H1 (cell line): ENCODE data around the gene INSIG1. TPM values are rescaled to one million over a fixed set of nuclear protein-coding genes. Genes with fewer than 3 reads are reported as not detected.

Experiments used
- CTCF ChIA-PET: fragments of 300-600 bp; sonication (Branson Sonifier 250); formaldehyde crosslinking; loops from one replicate; lab custom pipeline; 2021; ENCODE audit not compliant: partially characterized antibody; lab: Charles Lee
- POLR2A ChIA-PET: fragments of 300-600 bp; sonication (Branson Sonifier 250); formaldehyde crosslinking; loops from one replicate; lab custom pipeline; 2021; ENCODE audit warnings: inconsistent platforms; ENCODE audit not compliant: partially characterized antibody; lab: Charles Lee
- DNase-seq, 2 experiments: peaks; one replicate each; pipeline versions ENCODE4 v3.0.0 to v3.0.0-alpha.2; 2010 to 2022; ENCODE audit warnings: low spot score in 2 of 2, low read depth in 1 of 2, mixed read lengths in 1 of 2
- FAIRE-seq: peaks from 2 replicates; lab custom pipeline; 2011; peaks lifted over from hg19 to GRCh38; lab: Jason Lieb, UNC
- H2AFZ ChIP-seq: 2 replicates; pipeline ENCODE4 v1.8.1; 2012; ENCODE audit warnings: low read length, inconsistent platforms
- H2AK5ac ChIP-seq: 2 replicates; pipeline ENCODE4 v1.6.1; 2013; ENCODE audit warnings: low read depth, low read length
- H2BK120ac ChIP-seq: replicated peaks from 2 replicates; pipeline ENCODE3; 2013; ENCODE audit warnings: low read depth, low read length, inconsistent platforms
- H2BK12ac ChIP-seq: 2 replicates; pipeline ENCODE4 v1.6.1; 2013; ENCODE audit warnings: low read depth, low read length
- H2BK15ac ChIP-seq: 2 replicates; pipeline ENCODE4 v1.6.1; 2013; ENCODE audit warnings: low read length
- H2BK20ac ChIP-seq: 2 replicates; pipeline ENCODE4 v1.6.1; 2013; ENCODE audit warnings: low read length
- H2BK5ac ChIP-seq: 2 replicates; pipeline ENCODE4 v1.6.1; 2013; ENCODE audit warnings: low read depth, low read length
- H3K14ac ChIP-seq: 2 replicates; pipeline ENCODE4 v1.6.1; 2013; ENCODE audit warnings: inconsistent platforms; ENCODE audit not compliant: insufficient read length
- H3K18ac ChIP-seq: 2 replicates; pipeline ENCODE4 v1.6.1; 2013; ENCODE audit warnings: low read length; ENCODE audit errors: extremely low read depth
- H3K23ac ChIP-seq: 2 replicates; pipeline ENCODE4 v1.6.1; 2013; ENCODE audit warnings: inconsistent platforms; ENCODE audit not compliant: insufficient read length
- H3K23me2 ChIP-seq: 2 replicates; pipeline ENCODE4 v1.6.1; 2013; ENCODE audit warnings: low read depth, low read length
- H3K27ac ChIP-seq: 2 replicates; pipeline ENCODE4 v1.6.1; 2011; ENCODE audit warnings: low read depth, low read length, inconsistent platforms
- H3K27me3 ChIP-seq, 4 experiments: replicated peaks in 1 of 4; 1 replicate in 1 of 4; 2 replicates in 3 of 4; pipeline versions ENCODE4 v1.6.1 to v1.8.1; 2011 to 2013; ENCODE audit warnings: low read length in 3 of 4, mild to moderate bottlenecking in 3 of 4, inconsistent platforms in 2 of 4, mixed read lengths in 2 of 4, moderate library complexity in 1 of 4; ENCODE audit not compliant: control insufficient read depth in 3 of 4, insufficient read depth in 3 of 4; ENCODE audit errors: extremely low read depth in 1 of 4
- H3K36me3 ChIP-seq, 4 experiments: 2 replicates each; pipeline versions ENCODE4 v1.6.1 to v1.8.1; 2011 to 2013; ENCODE audit warnings: mild to moderate bottlenecking in 4 of 4, low read length in 3 of 4, moderate library complexity in 2 of 4, control low read depth in 1 of 4, inconsistent platforms in 1 of 4; ENCODE audit not compliant: insufficient read depth in 4 of 4, control insufficient read depth in 2 of 4
- H3K4ac ChIP-seq: replicated peaks from 2 replicates; pipeline ENCODE3; 2013; ENCODE audit warnings: low read length, low read depth, mixed read lengths, inconsistent platforms; ENCODE audit not compliant: insufficient read length
- H3K4me1 ChIP-seq, 4 experiments: replicated peaks in 1 of 4; 1 replicate in 1 of 4; 2 replicates in 3 of 4; pipeline versions ENCODE4 v1.6.1 to v1.8.1; 2011 to 2013; ENCODE audit warnings: low read length in 3 of 4, inconsistent platforms in 2 of 4, mixed read lengths in 1 of 4; ENCODE audit not compliant: insufficient read depth in 4 of 4, control insufficient read depth in 3 of 4
- H3K4me2 ChIP-seq, 2 experiments: 2 replicates each; pipeline versions ENCODE4 v1.6.1 to v1.8.1; 2011 to 2013; ENCODE audit warnings: low read depth in 2 of 2, low read length in 2 of 2, control low read depth in 1 of 2, inconsistent platforms in 1 of 2, mild to moderate bottlenecking in 1 of 2; ENCODE audit not compliant: insufficient read depth in 1 of 2
- H3K4me3 ChIP-seq, 4 experiments: fragments of 200-600, 300-600 bp in 1 of 4; sonication (generic), shearing (Covaris generic), sonication (Bioruptor Twin) in 1 of 4; 2 replicates each; pipeline versions ENCODE4 v1.5.1 to v1.8.1; 2011 to 2016; ENCODE audit warnings: low read length in 4 of 4, low read depth in 3 of 4, control low read depth in 2 of 4, inconsistent platforms in 2 of 4, mild to moderate bottlenecking in 2 of 4, mixed read lengths in 1 of 4, moderate library complexity in 1 of 4; ENCODE audit not compliant: insufficient read depth in 2 of 4; ENCODE audit errors: extremely low read depth in 1 of 4
- H3K56ac ChIP-seq: replicated peaks from 2 replicates; pipeline ENCODE3; 2013; ENCODE audit warnings: low read depth, mild to moderate bottlenecking, mixed read lengths, low read length, inconsistent platforms; ENCODE audit not compliant: insufficient read length
- H3K79me1 ChIP-seq: 2 replicates; pipeline ENCODE4 v1.6.1; 2013; ENCODE audit warnings: low read depth, low read length, control low read depth
- H3K79me2 ChIP-seq, 2 experiments: 2 replicates each; pipeline versions ENCODE4 v1.6.1 to v1.8.1; 2012 to 2013; ENCODE audit warnings: low read length in 2 of 2, mild to moderate bottlenecking in 2 of 2, inconsistent platforms in 1 of 2; ENCODE audit not compliant: insufficient read depth in 2 of 2, control insufficient read depth in 1 of 2
- H3K9ac ChIP-seq, 4 experiments: replicated peaks in 1 of 4; 1 replicate in 1 of 4; 2 replicates in 3 of 4; pipeline versions ENCODE4 v1.6.1 to v1.8.1; 2011 to 2013; ENCODE audit warnings: low read depth in 3 of 4, low read length in 3 of 4, control low read depth in 2 of 4, mild to moderate bottlenecking in 2 of 4, moderate library complexity in 2 of 4, inconsistent platforms in 1 of 4; ENCODE audit errors: extremely low read depth in 1 of 4
- H3K9me3 ChIP-seq, 2 experiments: 2 replicates each; pipeline versions ENCODE4 v1.6.1 to v1.8.1; 2012 to 2013; ENCODE audit warnings: mild to moderate bottlenecking in 2 of 2, moderate library complexity in 2 of 2, control low read depth in 1 of 2, inconsistent platforms in 1 of 2, low read depth in 1 of 2, low read length in 1 of 2, mixed read lengths in 1 of 2; ENCODE audit not compliant: insufficient read depth in 2 of 2
- H4K20me1 ChIP-seq, 2 experiments: replicated peaks in 1 of 2; 2 replicates each; pipeline versions ENCODE3 to v1.8.1; 2011 to 2013; ENCODE audit warnings: inconsistent platforms in 2 of 2, low read length in 2 of 2, mild to moderate bottlenecking in 1 of 2; ENCODE audit not compliant: insufficient read depth in 2 of 2, control insufficient read depth in 1 of 2
- H4K5ac ChIP-seq: 2 replicates; pipeline ENCODE4 v1.6.1; 2013; ENCODE audit warnings: low read length, low read depth, mixed read lengths, inconsistent platforms; ENCODE audit not compliant: insufficient read length
- H4K8ac ChIP-seq: 2 replicates; pipeline ENCODE4 v1.8.0; 2013; ENCODE audit warnings: mild to moderate bottlenecking, moderate library complexity, low read length, inconsistent platforms; ENCODE audit not compliant: insufficient read depth; ENCODE audit errors: extremely low read depth
- H4K91ac ChIP-seq: replicated peaks from 2 replicates; pipeline ENCODE3; 2013; ENCODE audit warnings: low read length, mixed read lengths, inconsistent platforms; ENCODE audit not compliant: insufficient read length
- CTCF ChIP-seq, 3 experiments: IDR thresholded peaks; 1 replicate in 2 of 3; 2 replicates in 1 of 3; pipeline versions ENCODE4 v1.5.1 to v1.6.1; 2011; ENCODE audit warnings: low read length in 3 of 3, mild to moderate bottlenecking in 3 of 3, inconsistent platforms in 2 of 3, low read depth in 1 of 3, moderate library complexity in 1 of 3; ENCODE audit not compliant: insufficient read depth in 1 of 3; ENCODE audit errors: control extremely low read depth in 1 of 3
- POU5F1 ChIP-seq: IDR thresholded peaks from 2 replicates; pipeline ENCODE4 v1.6.1; 2011; ENCODE audit warnings: low read depth, mild to moderate bottlenecking, low read length, moderate library complexity
- RBBP5 ChIP-seq: IDR thresholded peaks from 2 replicates; pipeline ENCODE4 v1.7.1; 2012; ENCODE audit warnings: low read depth, mild to moderate bottlenecking, inconsistent platforms, low read length, moderate library complexity, borderline replicate concordance
- SIN3A ChIP-seq, 2 experiments: IDR thresholded peaks in 1 of 2; conservative IDR thresholded peaks in 1 of 2; 2 replicates each; pipeline ENCODE4 v1.6.1; 2011 to 2012; ENCODE audit warnings: low read length in 2 of 2, improper control_type of control experiment in 1 of 2, low read depth in 1 of 2, mild to moderate bottlenecking in 1 of 2
- SIRT6 ChIP-seq: IDR thresholded peaks from one replicate; pipeline ENCODE4 v1.7.1; 2012; ENCODE audit warnings: low read length, inconsistent platforms
- SP1 ChIP-seq: IDR thresholded peaks from 2 replicates; pipeline ENCODE4 v1.6.1; 2011; ENCODE audit warnings: low read depth, low read length
- TCF12 ChIP-seq: IDR thresholded peaks from 2 replicates; pipeline ENCODE4 v1.6.1; 2011; ENCODE audit warnings: low read depth, mild to moderate bottlenecking, low read length
- WGBS, 2 experiments: shearing (Covaris generic) in 1 of 2; methylation state at CpG; one replicate each; pipeline versions ENCODE4 v1.1.6 to v1.1.7; 2013 to 2015; ENCODE audit warnings: low lambda C conversion rate in 2 of 2, mixed read lengths in 2 of 2, inconsistent platforms in 1 of 2, low coverage in 1 of 2, missing lambda C conversion rate in 1 of 2; ENCODE audit not compliant: insufficient replicate concordance in 2 of 2, insufficient coverage in 1 of 2, insufficient read length in 1 of 2; ENCODE audit errors: extremely low coverage in 1 of 2, missing lambda C conversion rate in 1 of 2; 5-methylcytosine and 5-hydroxymethylcytosine counted together
- polyA plus RNA-seq, 7 experiments: library from polyadenylated mRNA; depleted of rRNA in 3 of 7; stranded (reverse) in 5 of 7; unstranded in 2 of 7; fragments of >200 nt in 5 of 7; fragments of 200-250 nt in 2 of 7; gene quantifications; 1 replicate in 5 of 7; 2 replicates in 1 of 7; 4 replicates in 1 of 7; pipeline versions ENCODE4 v1.2.1 to v1.2.3, GENCODE V29; 2011 to 2013; ENCODE audit warnings: missing spikeins in 2 of 7, mixed read lengths in 2 of 7
- total RNA-seq: library from RNA; stranded (reverse); fragmentation: NEBNext Ultra II Directional; extraction: Animal tissue kit (Norgen Biotek cat#: 25700); gene quantifications from 2 replicates; pipeline ENCODE4 v1.2.1, GENCODE V29; 2021

INSIG1 gene
- total and polyA plus RNA-seq, 2 of the 8 experiments (the other 6 are each of a cell fraction or from before 2014, with no cell fraction given) = 40.0 to 58.4 TPM

DNA sequence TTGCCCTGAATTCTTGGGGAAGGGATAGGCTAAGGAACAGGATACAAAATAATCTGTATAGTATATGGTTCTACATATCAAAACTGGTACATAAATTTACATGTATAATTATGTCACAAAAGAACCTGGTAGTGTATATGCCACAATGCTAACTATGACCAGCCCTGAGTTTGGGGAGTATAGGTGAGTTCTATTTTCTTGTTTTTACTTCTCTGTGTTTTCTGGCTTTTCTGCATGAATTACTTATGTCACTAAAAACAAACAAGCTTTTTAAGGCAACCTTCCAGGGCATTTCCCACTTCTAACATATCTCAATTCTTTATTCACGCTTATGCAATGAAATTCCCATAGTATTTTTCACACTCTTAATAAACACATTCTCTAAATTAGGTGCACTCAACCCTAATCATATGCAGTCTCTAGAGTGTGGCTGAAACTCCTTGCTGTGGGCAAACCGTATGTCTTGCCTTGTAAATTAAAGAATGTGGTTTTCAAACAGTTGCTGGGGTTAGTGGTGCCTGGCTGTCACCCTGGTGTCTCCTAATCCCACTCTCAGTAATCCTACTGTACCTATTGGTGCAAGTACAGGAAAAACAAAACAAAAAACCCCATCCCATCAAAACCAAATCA lies 14.0 kb upstream of the INSIG1 start:
- H3K4me1 ChIP-seq = peaks cover 0 to 4% (median 0%) of the 10 kb centered on the region in 4 experiments; a peak in 1 of 7 replicates
- no peak overlapping the region for H4K91ac ChIP-seq
- no peak overlapping the region for H3K4me2 ChIP-seq
- 92 to 100% methylated on average over 1 to 2 of the region's 2 CpGs for WGBS, 2 experiments
- no peak overlapping the region for H3K23ac ChIP-seq
- no peak overlapping the region for H3K27ac ChIP-seq
- H2BK120ac ChIP-seq = no peak overlapping the region
- no peak overlapping the region for H2AFZ ChIP-seq
- POLR2A ChIA-PET = interaction anchor here (1.7 kb wide), 1 partner anchor 13 kb away, joined by 7 read pairs; no protein-coding TSS in a partner anchor
- H2AK5ac ChIP-seq = no peak overlapping the region
- H3K79me2 ChIP-seq = no peaks in the 10 kb centered on the region
- no peaks in the 10 kb centered on the region for H3K27me3 ChIP-seq
- no peak overlapping the region for H4K5ac ChIP-seq
- H3K56ac ChIP-seq = no peak overlapping the region
- no peak overlapping the region for H2BK5ac ChIP-seq
- no peaks in the 10 kb centered on the region for H4K20me1 ChIP-seq
- H2BK15ac ChIP-seq = no peak overlapping the region
- H3K9me3 ChIP-seq = no peaks in the 10 kb centered on the region
- DNase-seq (no peak), FAIRE-seq (no peak)
- no peak overlapping the region for H3K9ac ChIP-seq
- no peaks in the 10 kb centered on the region for H3K23me2 ChIP-seq
- H2BK20ac ChIP-seq = no peak overlapping the region
- H3K18ac ChIP-seq = no peak overlapping the region
- no peak overlapping the region for H3K4ac ChIP-seq
- TF ChIP-seq SIN3A (conservative IDR thresholded peaks at IDR 0.05 in 1 of 2, IDR thresholded peaks at IDR 0.05 in 1 of 2; ENCODE audit: low read depth in 1 of 2, low read length in 2 of 2) (no peak), SIRT6 (no peak), TCF12 (no peak), SP1 (no peak), POU5F1 (no peak), CTCF (IDR thresholded peaks at IDR 0.05; ENCODE audit: control extremely low read depth in 1 of 3, insufficient read depth in 1 of 3, low read depth in 1 of 3, low read length in 3 of 3) (no peak), RBBP5 (no peak)
- H3K14ac ChIP-seq = no peak overlapping the region
- no peaks in the 10 kb centered on the region for H3K36me3 ChIP-seq
- no peaks in the 10 kb centered on the region for H3K79me1 ChIP-seq
- CTCF ChIA-PET = interaction anchor here (0.7 to 1.3 kb wide), 4 partner anchors 10 to 1350 kb away, joined by 3 to 4 read pairs (median 3); no protein-coding TSS in a partner anchor
- no peak overlapping the region for H2BK12ac ChIP-seq
- no peak overlapping the region for H4K8ac ChIP-seq
- no peak overlapping the region for H3K4me3 ChIP-seq
